Progenitor cell of endocrine pancreas (in vitro differentiated cells): ENCODE measurements around the gene STYXL1. TPM values are rescaled to one million over a fixed set of nuclear protein-coding genes. Genes with fewer than 3 reads are reported as not detected.
"Not testable (repeated sequence)": the region's sequence is repeated elsewhere in the genome, so short reads cannot be mapped to it uniquely, and the experiment has no call there.

ENCODE experiments used
- DNase-seq: peaks from one replicate; pipeline ENCODE4 v3.0.0; 2021; ENCODE audit warnings: low spot score; ENCODE audit not compliant: unreplicated experiment
- H3K27ac Mint-ChIP-seq: 2 replicates; pipeline ENCODE4 v1.8.0; 2021; ENCODE audit warnings: mild to moderate bottlenecking, moderate library complexity, mixed read lengths
- H3K27me3 Mint-ChIP-seq: 2 replicates; pipeline ENCODE4 v1.8.0; 2021; ENCODE audit warnings: mixed read lengths
- H3K36me3 Mint-ChIP-seq: 2 replicates; pipeline ENCODE4 v1.8.0; 2022; ENCODE audit warnings: mixed read lengths; ENCODE audit not compliant: insufficient read depth
- H3K4me1 Mint-ChIP-seq: 2 replicates; pipeline ENCODE4 v1.8.0; 2021; ENCODE audit warnings: low read depth, mixed read lengths
- H3K4me3 Mint-ChIP-seq: 2 replicates; pipeline ENCODE4 v1.8.0; 2021; ENCODE audit warnings: low read depth, mild to moderate bottlenecking, moderate library complexity, mixed read lengths
- H3K9me3 Mint-ChIP-seq: 2 replicates; pipeline ENCODE4 v1.8.0; 2021; ENCODE audit warnings: low read depth, mixed read lengths
- total RNA-seq: library from RNA; stranded (reverse); gene quantifications from 2 replicates; pipeline ENCODE4 v1.2.1, GENCODE V29; 2021
- TF ChIP-seq, protein P1 (sequence below): fragments of 200-600 bp; sonication (generic); IDR thresholded peaks from one replicate; pipeline ENCODE4 v1.5.0; 2021; ENCODE audit warnings: antibody characterized with exemption, mild to moderate bottlenecking; ENCODE audit not compliant: unreplicated experiment

Gene STYXL1
- total RNA-seq, 1 donor from 2014 or later = 49.7 TPM

DNA sequence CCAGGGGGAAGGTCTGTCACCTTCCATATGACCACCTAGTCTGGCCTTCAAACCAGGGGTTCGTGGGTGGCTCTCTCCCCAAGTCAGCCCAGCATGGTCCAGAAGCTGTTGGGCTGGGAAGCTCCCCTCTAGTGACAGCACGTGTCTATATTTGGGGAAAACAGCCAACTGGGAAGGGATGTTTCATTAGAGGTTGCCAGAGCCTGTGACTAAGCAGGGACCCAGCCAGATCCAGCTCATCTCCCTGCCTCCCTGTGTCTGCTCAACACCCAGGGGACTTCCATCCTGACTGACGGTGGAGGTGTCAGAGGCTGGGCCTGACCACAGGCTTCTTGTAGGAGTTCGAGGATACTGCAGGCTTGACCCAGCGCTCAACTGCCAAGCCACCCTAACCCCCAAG is 10.5 kb downstream of the STYXL1 start:
- Mint-ChIP-seq H3K9me3 (no peaks in the 10 kb centered on the region), H3K4me1 (no peaks in the 10 kb centered on the region), H3K27me3 (no peaks in the 10 kb centered on the region), H3K27ac (no peak overlapping the region), H3K36me3 (no peaks in the 10 kb centered on the region), H3K4me3 (no peak overlapping the region)
- no peak for DNase-seq
- TF ChIP-seq, protein P1, sequence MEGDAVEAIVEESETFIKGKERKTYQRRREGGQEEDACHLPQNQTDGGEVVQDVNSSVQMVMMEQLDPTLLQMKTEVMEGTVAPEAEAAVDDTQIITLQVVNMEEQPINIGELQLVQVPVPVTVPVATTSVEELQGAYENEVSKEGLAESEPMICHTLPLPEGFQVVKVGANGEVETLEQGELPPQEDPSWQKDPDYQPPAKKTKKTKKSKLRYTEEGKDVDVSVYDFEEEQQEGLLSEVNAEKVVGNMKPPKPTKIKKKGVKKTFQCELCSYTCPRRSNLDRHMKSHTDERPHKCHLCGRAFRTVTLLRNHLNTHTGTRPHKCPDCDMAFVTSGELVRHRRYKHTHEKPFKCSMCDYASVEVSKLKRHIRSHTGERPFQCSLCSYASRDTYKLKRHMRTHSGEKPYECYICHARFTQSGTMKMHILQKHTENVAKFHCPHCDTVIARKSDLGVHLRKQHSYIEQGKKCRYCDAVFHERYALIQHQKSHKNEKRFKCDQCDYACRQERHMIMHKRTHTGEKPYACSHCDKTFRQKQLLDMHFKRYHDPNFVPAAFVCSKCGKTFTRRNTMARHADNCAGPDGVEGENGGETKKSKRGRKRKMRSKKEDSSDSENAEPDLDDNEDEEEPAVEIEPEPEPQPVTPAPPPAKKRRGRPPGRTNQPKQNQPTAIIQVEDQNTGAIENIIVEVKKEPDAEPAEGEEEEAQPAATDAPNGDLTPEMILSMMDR = no peak

DNA sequence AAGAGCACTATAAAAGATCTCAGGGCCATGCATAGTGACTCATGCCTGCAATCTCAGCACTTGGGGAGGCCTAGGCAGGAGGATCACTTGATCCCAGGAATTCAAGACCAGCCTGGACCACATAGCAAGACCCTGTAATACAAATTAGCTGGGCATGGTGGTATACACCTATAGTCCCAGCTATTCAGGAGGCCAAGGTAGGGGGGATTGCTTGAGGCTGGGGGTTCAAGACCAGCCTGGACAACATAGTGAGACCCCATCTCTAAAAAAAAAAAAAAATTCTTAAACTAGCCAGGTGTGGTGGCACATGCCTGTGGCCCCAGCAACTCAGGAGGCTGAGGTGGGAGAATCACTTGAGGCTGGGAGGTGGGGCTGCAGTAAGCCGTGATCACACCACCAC is 15.8 kb downstream of the STYXL1 start:
- no peaks in the 10 kb centered on the region for H3K9me3 Mint-ChIP-seq
- no peaks in the 10 kb centered on the region for H3K4me1 Mint-ChIP-seq
- peaks cover 6% of the 10 kb centered on the region for H3K36me3 Mint-ChIP-seq
- no peak overlapping the region for H3K27ac Mint-ChIP-seq
- no peak for DNase-seq
- H3K27me3 Mint-ChIP-seq = no peaks in the 10 kb centered on the region
- TF ChIP-seq, protein P1 = no peak
- no peak overlapping the region for H3K4me3 Mint-ChIP-seq

DNA sequence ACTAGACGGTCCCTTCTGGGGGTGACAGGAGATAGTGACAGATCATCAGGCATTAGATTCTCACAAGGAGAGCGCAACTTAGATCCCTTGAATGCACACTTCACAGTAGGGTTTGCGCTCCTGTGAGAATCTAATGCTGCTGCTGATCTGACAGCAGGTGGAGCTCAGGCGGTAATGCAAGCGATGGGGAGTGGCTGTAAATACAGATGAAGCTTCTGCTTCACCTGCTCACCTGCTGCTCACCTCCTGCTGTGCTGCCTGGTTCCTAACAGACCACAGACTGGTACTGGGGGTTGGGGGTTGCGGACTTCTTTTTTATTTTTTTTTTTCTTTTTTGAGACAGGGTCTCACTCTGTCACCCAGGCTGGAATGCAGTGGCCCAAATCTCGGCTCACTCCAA is 18.1 kb downstream of the STYXL1 start:
- H3K27ac Mint-ChIP-seq, H3K36me3 Mint-ChIP-seq, H3K4me1 Mint-ChIP-seq, H3K9me3 Mint-ChIP-seq, H3K4me3 Mint-ChIP-seq, DNase-seq, H3K27me3 Mint-ChIP-seq: not testable (repeated sequence)

DNA sequence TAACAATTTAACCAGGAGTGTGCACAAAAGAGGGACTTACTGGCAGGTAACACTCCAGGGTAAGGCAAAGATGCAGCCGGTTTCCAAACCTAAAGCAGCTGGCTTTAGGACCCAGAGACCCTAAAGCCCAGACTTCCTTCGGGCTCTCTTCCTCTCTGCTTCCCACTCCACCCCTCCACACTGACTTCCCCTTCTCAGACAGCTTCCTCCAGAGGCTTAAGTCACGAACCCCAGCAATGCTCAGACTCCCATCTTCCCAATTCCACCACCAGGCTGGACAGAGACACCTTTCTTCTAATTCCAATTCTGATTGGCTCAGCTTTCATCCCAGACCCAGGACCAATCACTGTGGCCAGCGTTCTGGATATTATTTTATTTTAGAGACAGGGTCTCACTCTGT is 24.8 kb downstream of the STYXL1 start:
- DNase-seq = no peak
- Mint-ChIP-seq H3K27me3 (no peaks in the 10 kb centered on the region), H3K36me3 (peaks cover 13% of the 10 kb centered on the region), H3K4me3 (no peak overlapping the region), H3K4me1 (no peaks in the 10 kb centered on the region), H3K27ac (no peak overlapping the region), H3K9me3 (no peaks in the 10 kb centered on the region)
- TF ChIP-seq, protein P1 = no peak

DNA sequence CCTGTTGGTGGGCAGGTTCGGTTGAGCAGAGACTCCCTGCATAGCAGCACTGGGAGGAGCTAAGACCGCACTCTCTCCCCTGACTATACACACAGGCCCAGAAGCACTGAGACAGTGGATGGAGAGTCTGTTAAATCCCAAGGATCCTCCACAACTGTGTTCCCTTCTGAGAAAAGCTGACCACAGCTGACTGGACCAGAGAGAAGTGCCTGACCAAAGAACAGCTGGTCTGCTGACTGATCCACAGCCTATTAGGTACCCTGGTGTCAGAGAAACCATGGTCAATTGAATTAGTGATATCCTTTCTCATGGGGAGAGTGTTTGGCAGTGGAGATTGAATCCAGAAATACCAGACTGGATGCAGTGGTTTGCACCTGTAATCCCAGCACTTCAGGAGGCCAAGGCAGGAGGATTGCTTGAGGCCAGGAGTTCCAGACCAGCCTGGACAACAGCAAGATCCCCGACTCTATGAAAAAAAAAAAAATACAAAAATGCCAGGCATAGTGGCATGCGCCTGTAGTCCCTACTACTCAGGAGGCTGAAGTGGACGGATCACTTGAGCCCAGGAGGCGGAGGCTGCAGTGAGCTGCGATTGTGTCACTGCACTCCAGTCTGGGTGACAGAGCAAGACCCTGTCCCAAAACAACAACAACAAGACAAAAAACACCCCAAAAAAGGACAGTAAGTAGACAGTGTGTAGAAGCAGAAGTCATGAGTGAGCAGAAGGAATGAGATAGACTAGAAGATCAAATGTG is 25.6 kb downstream of the STYXL1 start:
- TF ChIP-seq, protein P1 = no peak
- peaks cover 17% of the 10 kb centered on the region for H3K36me3 Mint-ChIP-seq
- H3K4me1 Mint-ChIP-seq = no peaks in the 10 kb centered on the region
- no peak for DNase-seq
- H3K4me3 Mint-ChIP-seq = no peak overlapping the region
- H3K27ac Mint-ChIP-seq = no peak overlapping the region
- no peaks in the 10 kb centered on the region for H3K27me3 Mint-ChIP-seq
- no peaks in the 10 kb centered on the region for H3K9me3 Mint-ChIP-seq
